ENCODE data around the gene ATG5.

The ATG5 gene

GRCh38 chr6:106325336-106326178, at the start of gene ATG5:
TSS of gene ATG5 (minus strand) at chr6:106325760. CDS start at chr6:106316208, 9,552 bp downstream.
- peak; percentile 100 for DNase-seq

- no peak for DNase-seq
Observed at GRCh38 chr6:106373502-106374239, 48.1 kb upstream of the ATG5 start.

DNA sequence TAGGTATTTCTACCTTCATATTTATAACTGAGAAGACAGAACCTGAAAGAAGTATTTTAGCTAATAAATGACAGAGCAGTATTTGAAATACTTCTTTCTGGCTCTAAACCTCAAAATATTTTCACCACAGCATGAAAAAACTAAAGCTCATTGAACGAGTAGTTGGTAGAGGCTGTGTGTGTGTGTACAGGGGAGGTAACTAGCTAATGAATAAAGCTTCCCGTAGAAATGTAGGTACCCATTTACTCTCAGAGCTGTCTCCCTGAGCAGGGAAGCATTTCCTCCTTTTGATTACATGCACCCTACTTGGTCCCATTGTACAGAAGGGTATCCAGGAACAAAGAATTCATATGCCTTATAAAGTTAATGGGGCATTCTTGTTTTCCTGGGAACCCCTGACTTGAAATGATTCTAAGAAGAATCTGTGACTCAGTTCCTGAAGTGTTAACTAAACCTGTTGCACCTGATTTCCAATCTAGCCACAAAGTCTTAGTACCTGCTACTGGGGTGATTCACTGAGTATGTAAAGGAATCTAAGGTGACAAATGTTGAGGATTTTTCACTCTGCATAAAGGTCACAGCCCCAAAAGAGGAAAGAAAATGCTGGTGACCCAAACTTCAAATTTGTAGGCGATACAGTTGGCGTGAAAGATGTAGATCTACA, 47.4 kb upstream of the ATG5 start:
- no peak for DNase-seq

DNA sequence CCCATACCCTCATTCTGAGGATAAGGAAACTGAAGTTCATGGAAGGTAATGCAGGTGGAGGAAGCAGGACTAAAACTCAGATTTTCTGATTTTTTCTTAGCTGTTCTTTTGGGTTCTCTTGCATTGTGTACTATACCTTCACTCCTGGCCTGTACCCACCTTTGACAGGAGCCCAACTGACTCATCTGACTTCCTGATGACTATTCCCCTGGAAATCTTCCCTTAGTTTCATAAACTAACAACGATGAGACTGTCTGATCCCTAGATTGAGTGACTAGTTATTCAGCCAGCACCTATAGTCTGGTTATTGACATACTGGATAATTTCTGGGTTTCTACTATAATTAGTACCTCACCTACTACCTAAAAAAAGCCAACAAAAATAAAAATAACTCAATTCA, 45.1 kb upstream of the ATG5 start:
- no peak for DNase-seq

- DNase-seq = no peak
Observed at GRCh38 chr6:106369739-106370138, 44.2 kb upstream of the ATG5 start.

- DNase-seq = no peak
Observed at GRCh38 chr6:106363401-106364138, 38.0 kb upstream of the ATG5 start.

DNA sequence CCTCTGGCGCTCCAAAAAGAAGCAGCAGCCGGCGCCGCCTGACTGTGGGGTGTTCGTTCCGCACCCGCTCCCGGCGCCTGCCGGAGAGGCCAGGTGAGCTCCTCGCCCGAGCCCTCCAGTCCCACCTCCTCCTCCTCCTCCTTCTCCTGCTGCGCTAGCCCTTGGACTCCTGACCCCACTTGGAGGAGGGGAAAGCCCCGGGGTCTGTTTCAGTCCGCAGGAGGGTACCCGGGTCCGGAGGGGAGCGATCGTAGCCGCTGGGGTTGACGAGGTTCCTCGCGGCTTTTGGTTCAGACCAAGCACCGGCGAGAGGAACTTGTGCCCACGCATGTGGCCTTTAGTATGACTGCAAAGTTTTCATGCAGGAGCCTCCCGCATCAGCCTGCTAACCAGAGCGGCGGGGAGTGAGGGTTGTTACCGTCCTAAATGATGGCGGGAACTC, 35.5 kb upstream of the ATG5 start:
- peak; percentile 49 for DNase-seq

DNA sequence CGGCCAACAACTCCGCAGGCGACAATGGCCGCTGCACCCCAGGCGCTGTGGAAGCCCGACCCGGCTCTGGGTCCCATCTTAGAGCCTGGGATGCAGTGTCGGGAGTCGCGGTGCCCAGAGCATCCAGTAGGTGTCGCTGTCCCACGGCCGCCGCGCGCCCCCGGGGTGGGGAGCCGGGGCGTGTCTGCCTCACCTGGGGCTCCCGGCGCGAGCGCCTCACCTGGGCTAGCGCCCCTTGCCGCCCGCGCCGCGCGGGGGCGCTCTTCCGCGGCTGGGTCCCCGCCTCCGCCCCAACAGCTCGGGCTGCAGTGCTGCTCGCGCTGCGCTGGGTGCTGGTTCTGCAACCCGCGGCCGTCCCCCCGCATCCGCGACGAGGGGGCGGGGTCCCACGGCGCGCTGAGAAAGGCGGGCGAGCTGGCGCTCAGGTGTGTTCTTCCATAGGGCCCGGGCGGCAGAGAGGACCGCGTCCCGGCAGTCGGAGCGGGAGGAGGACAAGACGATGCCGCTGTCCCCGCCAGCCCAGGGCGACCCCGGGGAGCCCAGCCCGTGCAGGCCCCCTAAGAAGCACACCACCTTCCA, 34.9 kb upstream of the ATG5 start, which contains the start of gene CRYBG1:
TSS of gene CRYBG1 (plus strand) at position 308 of the 579 bp plus-strand sequence. CDS start at position 500, 192 bp downstream.
- DNase-seq = peak; percentile 81

- no peak for DNase-seq
Observed at GRCh38 chr6:106359959-106360409, 34.4 kb upstream of the ATG5 start.

DNA sequence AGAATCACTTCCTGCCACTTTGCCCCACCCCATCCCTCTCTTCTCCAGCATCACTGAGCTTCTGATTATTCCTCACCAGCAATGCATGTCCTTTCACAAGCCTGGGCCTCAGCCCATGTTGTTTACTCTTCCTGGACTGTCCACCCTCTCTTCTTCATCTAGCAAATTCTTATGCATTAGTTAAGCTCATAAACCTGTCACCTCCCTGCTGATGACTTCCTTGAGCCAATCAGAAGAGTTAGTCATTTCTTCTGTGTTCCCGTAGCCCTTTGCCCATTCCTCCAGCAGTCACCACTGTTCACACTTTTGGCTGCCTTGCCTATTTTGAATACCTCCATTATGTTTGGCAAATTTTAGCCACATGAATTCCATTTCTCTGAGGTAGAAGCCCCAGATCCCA, 30.8 kb upstream of the ATG5 start:
- no peak for DNase-seq

GRCh38 chr6:106347219-106347618, 21.7 kb upstream of the ATG5 start:
- DNase-seq = no peak

GRCh38 chr6:106339334-106340029, 13.9 kb upstream of the ATG5 start:
- peak; percentile 82 for DNase-seq

DNA sequence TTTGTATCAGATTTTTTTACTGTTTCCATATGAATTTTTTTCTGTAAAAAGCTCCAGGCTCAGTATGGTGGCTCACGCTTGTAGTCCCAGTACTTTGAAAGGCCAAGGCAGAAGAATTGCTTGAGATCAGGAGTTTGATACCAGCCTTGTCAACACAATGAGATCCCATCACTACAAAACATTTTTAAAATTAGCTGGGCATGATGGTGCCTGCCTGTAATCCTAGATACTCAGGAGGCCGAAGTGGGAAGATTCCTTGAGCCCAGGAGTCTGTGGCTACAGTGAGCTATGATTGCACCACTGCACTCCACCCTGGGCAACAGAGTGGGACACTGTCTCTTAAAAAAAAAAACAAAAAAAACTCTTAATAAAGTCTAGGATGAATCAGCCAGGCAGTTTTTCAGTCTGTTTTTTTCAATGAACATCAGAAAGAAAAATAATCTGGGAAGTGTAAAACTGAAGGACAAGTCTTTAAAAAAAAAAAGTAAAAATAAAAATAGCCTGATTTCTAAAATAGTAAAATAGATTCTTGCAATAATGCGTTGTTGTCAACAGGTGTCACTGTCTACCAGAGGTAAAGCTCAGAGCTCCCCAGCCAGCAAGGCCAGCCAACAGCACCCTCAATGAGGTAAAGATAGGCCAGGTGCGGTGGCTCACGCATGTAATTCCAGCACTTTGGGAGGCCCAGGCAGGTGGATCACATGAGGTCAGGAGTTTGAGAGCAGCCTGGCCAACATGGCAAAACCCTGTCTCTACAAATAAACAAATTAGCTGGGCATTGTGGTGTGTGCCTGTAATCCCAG, 9.3 kb upstream of the ATG5 start:
- DNase-seq = peak; percentile 63

GRCh38 chr6:106324726-106325335, 729 bp downstream of the ATG5 start:
- DNase-seq = no peak

GRCh38 chr6:106321940-106322339, 3.6 kb downstream of the ATG5 start:
- DNase-seq = no peak

GRCh38 chr6:106318851-106319250, 6.7 kb downstream of the ATG5 start:
- no peak for DNase-seq

DNA sequence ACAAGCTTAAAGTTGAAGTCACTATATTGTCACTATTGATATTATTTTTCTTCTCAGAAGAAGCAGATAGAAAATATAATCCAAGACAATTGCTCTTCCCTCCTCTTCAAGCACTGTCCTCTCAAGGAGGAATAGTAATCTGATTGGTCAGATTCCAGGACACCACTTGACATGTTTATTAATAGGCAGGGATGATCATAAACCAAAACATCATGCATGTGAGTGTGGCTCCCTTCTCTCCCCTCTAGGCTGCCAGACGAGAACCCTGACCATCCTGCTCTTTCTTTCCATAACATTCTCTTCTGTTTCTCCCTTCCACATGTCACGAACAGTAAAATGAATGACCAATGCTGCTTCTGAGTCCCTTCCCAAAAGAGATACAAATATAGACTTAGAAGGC, 7.5 kb downstream of the ATG5 start:
- DNase-seq = no peak

- DNase-seq = no peak
Observed at GRCh38 chr6:106316375-106316766, 9.2 kb downstream of the ATG5 start.

- DNase-seq = no peak
Observed at GRCh38 chr6:106315765-106316374, 9.7 kb downstream of the ATG5 start.

Data from eye (tissue), 1 donor.